Kidney (tissue), 14 donors: ENCODE results near the gene EPHA4. TPM values are rescaled to one million over a fixed set of nuclear protein-coding genes. Genes with fewer than 3 reads are reported as not detected.

ENCODE experiments used
- DNase-seq, 5 donors: peaks; one replicate each; pipeline ENCODE4 v3.0.0-alpha.2; 2013 to 2020
- FAIRE-seq: peaks from 2 replicates; lab custom pipeline; 2012; peaks lifted over from hg19 to GRCh38; lab: Jason Lieb, UNC
- H3K27ac ChIP-seq, 2 donors: one replicate each; pipeline ENCODE4 v1.7.0; 2013; ENCODE audit warnings: low read depth in 2 of 2, low read length in 2 of 2, inconsistent platforms in 1 of 2
- H3K27me3 ChIP-seq: one replicate; pipeline ENCODE4 v1.7.1; 2013; ENCODE audit warnings: low read length, inconsistent platforms; ENCODE audit not compliant: control insufficient read depth, insufficient read depth
- H3K36me3 ChIP-seq, 3 donors: one replicate each; pipeline versions ENCODE4 v1.7.0 to v1.7.1; 2013; ENCODE audit warnings: low read length in 3 of 3, control low read depth in 1 of 3, inconsistent platforms in 1 of 3; ENCODE audit not compliant: insufficient read depth in 3 of 3, control insufficient read depth in 2 of 3
- H3K4me1 ChIP-seq, 3 donors: one replicate each; pipeline versions ENCODE4 v1.7.0 to v1.7.1; 2013; ENCODE audit warnings: low read length in 3 of 3, inconsistent platforms in 1 of 3, low read depth in 1 of 3; ENCODE audit not compliant: control insufficient read depth in 2 of 3, insufficient read depth in 2 of 3
- H3K4me3 ChIP-seq, 3 donors: one replicate each; pipeline versions ENCODE4 v1.7.0 to v1.8.1; 2013; ENCODE audit warnings: low read length in 3 of 3, control low read depth in 1 of 3, inconsistent platforms in 1 of 3
- H3K9ac ChIP-seq, 3 donors: one replicate each; pipeline versions ENCODE4 v1.7.0 to v1.7.1; 2013; ENCODE audit warnings: low read length in 3 of 3, control low read depth in 1 of 3, inconsistent platforms in 1 of 3
- H3K9me3 ChIP-seq, 3 donors: one replicate each; pipeline versions ENCODE4 v1.7.0 to v1.7.1; 2013; ENCODE audit warnings: low read length in 3 of 3, control low read depth in 1 of 3, inconsistent platforms in 1 of 3; ENCODE audit not compliant: control insufficient read depth in 2 of 3, insufficient read depth in 1 of 3
- intact Hi-C: fragments of 100-400 bp; cut with DNase I; formaldehyde crosslinking; loops from one replicate; pipeline ENCODE4 v1.11.1; 2022
- polyA plus RNA-seq: library from polyadenylated mRNA; stranded (reverse); fragments of 350-450 nt; fragmentation: Illumina TruSeq; extraction: RNeasy Lipid Tissue Mini Kit (QIAGEN cat#74804); gene quantifications from one replicate; pipeline ENCODE4 v1.2.3, GENCODE V29; 2014; ENCODE audit warnings: low read depth, low replicate concordance; ENCODE audit not compliant: insufficient read depth
- total RNA-seq: library from RNA; stranded (reverse); fragmentation: NEBNext Ultra II Directional; extraction: Animal tissue kit (Norgen Biotek cat#: 25700); gene quantifications from one replicate; pipeline ENCODE4 v1.2.1, GENCODE V29; 2021
- TF ChIP-seq, protein P1 (sequence below): IDR thresholded peaks from 3 replicates; pipeline ENCODE4 v1.5.1; 2012; ENCODE audit warnings: mild to moderate bottlenecking, moderate library complexity, borderline replicate concordance; ENCODE audit not compliant: insufficient read depth; ENCODE audit errors: extremely low read depth
- donor health status: control.
- donor health status: control.
- donor health status: control.
- donor health status: control.
- donor health status: control.
- donor health status: DM: yes; HTN: yes; CAD: no.
- donor health status: Normal renal cell carcinoma (clear cell type).

The EPHA4 gene
- total and polyA plus RNA-seq, 2 donors from 2014 or later = 4.8 to 38.0 TPM

DNA sequence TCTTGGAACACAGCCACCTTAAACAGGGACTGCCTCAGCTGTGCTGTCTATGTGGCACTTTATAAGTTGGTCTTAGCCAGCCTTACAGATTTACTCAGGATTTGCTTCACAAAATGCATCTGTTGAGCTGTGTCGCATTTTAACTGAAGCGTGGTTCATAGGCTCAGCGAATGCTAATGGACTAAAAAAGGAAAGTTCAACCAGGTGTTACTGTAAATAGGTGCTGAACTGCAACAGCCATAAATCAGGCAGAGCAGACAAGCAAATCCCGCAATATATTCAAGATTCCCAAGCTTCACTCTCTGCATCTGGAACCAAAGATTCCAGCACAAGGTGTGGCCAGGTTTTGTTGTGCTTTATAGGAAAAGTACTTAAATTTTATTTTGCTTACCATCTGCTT is 130.0 kb downstream of the EPHA4 start:
- DNase-seq (peak in 3 of 5 donors; percentile 35 to 79 (median 78)), FAIRE-seq (no peak)

DNA sequence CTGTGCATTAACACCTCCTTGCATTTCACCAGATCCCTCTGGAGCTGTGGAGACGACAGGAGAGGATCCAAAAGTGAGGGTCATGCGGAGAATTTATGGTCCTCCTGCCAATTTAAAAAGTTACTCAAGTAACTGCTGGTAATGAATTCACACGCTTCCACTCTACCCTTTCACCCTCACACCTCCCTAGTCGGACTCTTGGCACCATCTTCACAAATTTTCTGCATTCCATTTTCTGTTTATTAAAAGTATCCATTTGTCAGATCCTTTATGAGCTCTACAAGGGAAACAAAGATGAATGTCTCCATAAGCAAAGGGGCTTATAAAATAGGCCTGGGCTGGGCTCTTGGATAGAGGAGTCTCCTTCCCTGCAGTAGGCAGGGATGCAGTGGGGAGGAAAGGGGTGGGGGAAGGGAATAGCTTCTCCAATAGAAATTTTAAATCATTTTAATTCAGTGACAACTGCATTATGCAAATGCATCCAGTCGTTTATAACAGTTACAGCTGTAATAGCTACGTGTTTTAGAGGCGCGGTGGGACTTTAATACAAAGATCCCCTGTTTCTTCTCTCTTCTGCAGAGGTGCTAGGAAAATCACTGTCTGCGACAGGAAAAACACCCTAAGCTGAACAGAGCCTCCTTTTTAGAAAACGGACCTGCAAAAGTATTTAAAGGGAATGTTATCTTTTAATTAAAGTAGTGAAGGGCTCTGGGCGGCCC is 132.2 kb downstream of the EPHA4 start:
- TF ChIP-seq, protein P1, sequence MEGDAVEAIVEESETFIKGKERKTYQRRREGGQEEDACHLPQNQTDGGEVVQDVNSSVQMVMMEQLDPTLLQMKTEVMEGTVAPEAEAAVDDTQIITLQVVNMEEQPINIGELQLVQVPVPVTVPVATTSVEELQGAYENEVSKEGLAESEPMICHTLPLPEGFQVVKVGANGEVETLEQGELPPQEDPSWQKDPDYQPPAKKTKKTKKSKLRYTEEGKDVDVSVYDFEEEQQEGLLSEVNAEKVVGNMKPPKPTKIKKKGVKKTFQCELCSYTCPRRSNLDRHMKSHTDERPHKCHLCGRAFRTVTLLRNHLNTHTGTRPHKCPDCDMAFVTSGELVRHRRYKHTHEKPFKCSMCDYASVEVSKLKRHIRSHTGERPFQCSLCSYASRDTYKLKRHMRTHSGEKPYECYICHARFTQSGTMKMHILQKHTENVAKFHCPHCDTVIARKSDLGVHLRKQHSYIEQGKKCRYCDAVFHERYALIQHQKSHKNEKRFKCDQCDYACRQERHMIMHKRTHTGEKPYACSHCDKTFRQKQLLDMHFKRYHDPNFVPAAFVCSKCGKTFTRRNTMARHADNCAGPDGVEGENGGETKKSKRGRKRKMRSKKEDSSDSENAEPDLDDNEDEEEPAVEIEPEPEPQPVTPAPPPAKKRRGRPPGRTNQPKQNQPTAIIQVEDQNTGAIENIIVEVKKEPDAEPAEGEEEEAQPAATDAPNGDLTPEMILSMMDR = no peak
- Histone ChIP-seq H3K9me3 (no peaks in the 10 kb centered on the region), H3K4me3 (no peak overlapping the region), H3K9ac (no peak overlapping the region), H3K4me1 (no peaks in the 10 kb centered on the region), H3K27ac (no peak overlapping the region), H3K27me3 (no peaks in the 10 kb centered on the region), H3K36me3 (peaks cover 0 to 3% (median 3%) of the 10 kb centered on the region in 3 donors)
- no peak for FAIRE-seq
- intact Hi-C loops = no loop called here
- DNase-seq = no peak

More for the DNA sequence above, 130.0 kb downstream of the EPHA4 start:
- Histone ChIP-seq H3K9me3 (no peaks in the 10 kb centered on the region), H3K9ac (no peak overlapping the region), H3K27ac (no peak overlapping the region), H3K36me3 (peaks cover 0 to 3% (median 3%) of the 10 kb centered on the region in 3 donors), H3K27me3 (no peaks in the 10 kb centered on the region), H3K4me1 (no peaks in the 10 kb centered on the region), H3K4me3 (no peak overlapping the region)
- intact Hi-C loops = no loop called here
- TF ChIP-seq, protein P1 = no peak

DNA sequence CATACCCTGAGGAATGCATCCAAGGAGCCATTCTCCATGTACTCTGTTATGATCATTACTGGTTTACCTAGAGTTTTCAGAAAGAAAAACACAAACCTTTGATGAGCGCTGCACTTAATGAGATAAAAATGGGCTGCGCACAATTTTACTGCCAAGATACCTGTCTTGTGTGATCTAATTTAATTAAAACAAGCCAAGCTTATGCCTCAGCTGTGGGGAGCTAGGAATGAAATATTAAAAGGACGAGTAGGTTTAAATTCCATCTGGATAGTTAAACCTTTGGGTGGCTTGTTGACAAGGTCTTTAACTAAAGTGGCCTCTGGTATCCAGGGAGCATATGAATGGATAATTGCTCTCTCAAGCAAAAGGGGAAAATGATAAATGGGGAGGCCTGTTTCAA is 135.0 kb downstream of the EPHA4 start:
- H3K9me3 ChIP-seq = no peaks in the 10 kb centered on the region
- H3K27ac ChIP-seq = no peak overlapping the region
- H3K4me3 ChIP-seq = no peak overlapping the region
- H3K4me1 ChIP-seq = no peaks in the 10 kb centered on the region
- H3K27me3 ChIP-seq = no peaks in the 10 kb centered on the region
- H3K36me3 ChIP-seq = peaks cover 0 to 3% (median 2%) of the 10 kb centered on the region in 3 donors
- no peak for DNase-seq
- intact Hi-C loops = no loop called here
- no peak overlapping the region for H3K9ac ChIP-seq
- FAIRE-seq = no peak
- TF ChIP-seq, protein P1 = no peak
